ENCODE measurements around the gene NFIB.

DNA sequence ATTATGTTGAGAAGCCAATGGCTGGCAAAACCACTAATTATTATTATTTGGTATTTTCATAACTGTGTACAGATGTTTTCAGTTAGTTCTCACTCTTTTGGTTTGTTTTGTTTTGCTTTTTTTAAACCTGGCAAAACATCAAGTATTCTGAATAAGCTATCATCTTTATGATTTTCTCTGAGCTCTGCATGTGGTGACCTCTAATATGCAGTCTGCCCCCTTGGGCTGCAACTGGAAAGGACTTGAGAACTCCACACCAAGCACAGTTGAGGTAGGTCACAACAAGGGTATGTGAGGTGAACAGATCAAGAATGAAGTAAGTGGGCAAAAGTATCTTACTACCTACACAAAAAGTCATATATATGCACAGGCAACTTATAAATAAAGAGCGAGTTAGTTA, 202.2 kb downstream of the NFIB start:
- no peak for TF ChIP-seq POLR2AphosphoS5 (IDR thresholded peaks at IDR 0.05)
- TF ChIP-seq POLR2A (IDR thresholded peaks at IDR 0.05) = no peak

Measured in stomach (tissue), 4 donors.